Fibroblast of skin of left quadriceps (primary cell): ENCODE measurements around the gene OPCML.

ENCODE experiments used
- DNase-seq, 2 experiments: peaks; one replicate each; pipeline ENCODE4 v3.0.0-alpha.2; 2013; ENCODE audit warnings: low read depth in 2 of 2

OPCML gene

GRCh38 chr11:133134314-133135173 lies 397.8 kb downstream of the OPCML start:
- DNase-seq: peak; percentile 12

GRCh38 chr11:133133606-133134005 lies 398.7 kb downstream of the OPCML start:
- no peak for DNase-seq

GRCh38 chr11:133133050-133133449 lies 399.3 kb downstream of the OPCML start:
- DNase-seq: no peak

- DNase-seq: no peak
These were observed 404.6 kb downstream of the OPCML start for GRCh38 chr11:133127741-133128140.

- no peak for DNase-seq
These were observed 408.5 kb downstream of the OPCML start for GRCh38 chr11:133123796-133124195.

- no peak for DNase-seq
These were observed 408.9 kb downstream of the OPCML start for GRCh38 chr11:133123366-133123765.

GRCh38 chr11:133122256-133122655 lies 410.0 kb downstream of the OPCML start:
- no peak for DNase-seq

GRCh38 chr11:133118563-133119268 lies 413.6 kb downstream of the OPCML start:
- no peak for DNase-seq

- DNase-seq: no peak
These were observed 417.2 kb downstream of the OPCML start for GRCh38 chr11:133115099-133115498.

- no peak for DNase-seq
These were observed 424.5 kb downstream of the OPCML start for GRCh38 chr11:133107763-133108162.

- no peak for DNase-seq
These were observed 425.2 kb downstream of the OPCML start for GRCh38 chr11:133107136-133107535.

GRCh38 chr11:133106417-133106816 lies 425.9 kb downstream of the OPCML start:
- no peak for DNase-seq

- DNase-seq: no peak
These were observed 428.1 kb downstream of the OPCML start for GRCh38 chr11:133104009-133104744.

GRCh38 chr11:133096981-133097380 lies 435.3 kb downstream of the OPCML start:
- DNase-seq: no peak

- DNase-seq: no peak
These were observed 445.8 kb downstream of the OPCML start for GRCh38 chr11:133086518-133086917.

GRCh38 chr11:133082841-133083488 lies 449.3 kb downstream of the OPCML start:
- peak in 1 of 2 experiments; percentile 34 for DNase-seq

- DNase-seq: no peak
These were observed 449.9 kb downstream of the OPCML start for GRCh38 chr11:133082453-133082781.

GRCh38 chr11:133081730-133082452 lies 450.4 kb downstream of the OPCML start:
- DNase-seq: no peak

- no peak for DNase-seq
These were observed 451.3 kb downstream of the OPCML start for GRCh38 chr11:133081020-133081419.

- no peak for DNase-seq
These were observed 453.5 kb downstream of the OPCML start for GRCh38 chr11:133078591-133079404.
